ENCODE data around the gene BCL2. TPM values are rescaled to one million over a fixed set of nuclear protein-coding genes. Genes with fewer than 3 reads are reported as not detected.
A peak's percentile ranks its signal among the peaks of the same experiment; 100 is the strongest.

Gene BCL2
- total and polyA plus RNA-seq, 3 donors from 2014 or later: 6.3 to 20.8 (median 16.0) TPM

GRCh38 chr18:63267975-63268721 lies 51.4 kb downstream of the BCL2 start:
- no peaks in the 10 kb centered on the region for H3K27me3 ChIP-seq
- H3K36me3 ChIP-seq (ENCODE audit: low read depth, missing control alignments): no peaks in the 10 kb centered on the region
- H3K27ac ChIP-seq: no peak overlapping the region
- intact Hi-C loops (cut with DNase I; ENCODE audit: low total_unique reads): loop anchor here (10.0 kb wide), 1 partner anchor 47 kb away; the partner anchor contains the start of gene BCL2
- no peak for DNase-seq
- no peak overlapping the region for H3K4me3 ChIP-seq
- H3K9me3 ChIP-seq: no peaks in the 10 kb centered on the region
- TF ChIP-seq, protein P1, sequence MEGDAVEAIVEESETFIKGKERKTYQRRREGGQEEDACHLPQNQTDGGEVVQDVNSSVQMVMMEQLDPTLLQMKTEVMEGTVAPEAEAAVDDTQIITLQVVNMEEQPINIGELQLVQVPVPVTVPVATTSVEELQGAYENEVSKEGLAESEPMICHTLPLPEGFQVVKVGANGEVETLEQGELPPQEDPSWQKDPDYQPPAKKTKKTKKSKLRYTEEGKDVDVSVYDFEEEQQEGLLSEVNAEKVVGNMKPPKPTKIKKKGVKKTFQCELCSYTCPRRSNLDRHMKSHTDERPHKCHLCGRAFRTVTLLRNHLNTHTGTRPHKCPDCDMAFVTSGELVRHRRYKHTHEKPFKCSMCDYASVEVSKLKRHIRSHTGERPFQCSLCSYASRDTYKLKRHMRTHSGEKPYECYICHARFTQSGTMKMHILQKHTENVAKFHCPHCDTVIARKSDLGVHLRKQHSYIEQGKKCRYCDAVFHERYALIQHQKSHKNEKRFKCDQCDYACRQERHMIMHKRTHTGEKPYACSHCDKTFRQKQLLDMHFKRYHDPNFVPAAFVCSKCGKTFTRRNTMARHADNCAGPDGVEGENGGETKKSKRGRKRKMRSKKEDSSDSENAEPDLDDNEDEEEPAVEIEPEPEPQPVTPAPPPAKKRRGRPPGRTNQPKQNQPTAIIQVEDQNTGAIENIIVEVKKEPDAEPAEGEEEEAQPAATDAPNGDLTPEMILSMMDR (IDR thresholded peaks at IDR 0.05): no peak
- TF ChIP-seq POLR2A (IDR thresholded peaks at IDR 0.05): no peak
- peaks cover 12% of the 10 kb centered on the region for H3K4me1 ChIP-seq
- WGBS, 2 donors: 80 to 82% methylated on average over 8 of the region's 8 CpGs

- Histone ChIP-seq H3K27ac (no peak overlapping the region), H3K4me1 (peaks cover 15% of the 10 kb centered on the region), H3K27me3 (no peaks in the 10 kb centered on the region), H3K36me3 (ENCODE audit: low read depth, missing control alignments) (no peaks in the 10 kb centered on the region), H3K4me3 (no peak overlapping the region), H3K9me3 (no peaks in the 10 kb centered on the region)
- WGBS, 2 donors: 63 to 64% methylated on average over 8 of the region's 8 CpGs
- no peak for DNase-seq
- intact Hi-C loops (cut with DNase I; ENCODE audit: low total_unique reads): loop anchor here (10.0 kb wide), 1 partner anchor 48 kb away; the partner anchor contains the start of gene BCL2
- TF ChIP-seq, protein P1 (IDR thresholded peaks at IDR 0.05): no peak
- TF ChIP-seq POLR2A (IDR thresholded peaks at IDR 0.05): no peak
Observed at GRCh38 chr18:63266888-63267790, 52.4 kb downstream of the BCL2 start.

DNA sequence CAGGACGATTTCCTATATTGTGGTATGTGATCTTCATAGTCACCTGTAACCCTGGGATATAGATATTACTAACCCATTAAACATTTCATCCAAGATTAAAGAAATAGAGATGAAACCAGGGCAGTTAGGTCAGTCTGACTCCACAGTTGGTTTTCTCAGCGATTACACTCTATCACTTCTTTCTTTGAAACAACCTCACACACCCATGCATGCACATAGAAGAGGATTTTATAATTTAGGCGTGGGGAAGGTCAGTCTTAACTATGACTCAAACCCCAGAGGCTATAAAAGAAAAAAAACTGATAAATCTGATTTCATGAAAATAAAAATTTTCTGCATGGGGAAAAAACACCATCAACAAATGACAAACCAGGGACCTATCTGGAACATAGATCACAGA lies 54.2 kb downstream of the BCL2 start:
- H3K36me3 ChIP-seq (ENCODE audit: low read depth, missing control alignments): no peaks in the 10 kb centered on the region
- H3K4me1 ChIP-seq: peaks cover 26% of the 10 kb centered on the region
- 73 to 75% methylated on average over 3 of the region's 3 CpGs for WGBS, 2 donors
- no peaks in the 10 kb centered on the region for H3K9me3 ChIP-seq
- no peak for DNase-seq
- no peak for TF ChIP-seq POLR2A (IDR thresholded peaks at IDR 0.05)
- TF ChIP-seq, protein P1 (IDR thresholded peaks at IDR 0.05): no peak
- no peak overlapping the region for H3K27ac ChIP-seq
- H3K27me3 ChIP-seq: no peaks in the 10 kb centered on the region
- intact Hi-C loops (cut with DNase I; ENCODE audit: low total_unique reads): loop anchor here (10.0 kb wide), 1 partner anchor 49 kb away; the partner anchor contains the start of gene BCL2
- no peak overlapping the region for H3K4me3 ChIP-seq

- no peak for DNase-seq
Observed at GRCh38 chr18:63264871-63265270, 54.7 kb downstream of the BCL2 start.

More at GRCh38 chr18:63264871-63265270, 54.7 kb downstream of the BCL2 start:
- no peak overlapping the region for H3K4me3 ChIP-seq
- H3K27me3 ChIP-seq: no peaks in the 10 kb centered on the region
- H3K4me1 ChIP-seq: peaks cover 30% of the 10 kb centered on the region
- H3K9me3 ChIP-seq: no peaks in the 10 kb centered on the region
- no peaks in the 10 kb centered on the region for H3K36me3 ChIP-seq (ENCODE audit: low read depth, missing control alignments)
- WGBS, 2 donors: 82 to 91% methylated on average over 9 of the region's 9 CpGs
- peak overlapping the region in 1 of 2 donors; percentile 23 for H3K27ac ChIP-seq
- TF ChIP-seq POLR2A (IDR thresholded peaks at IDR 0.05): no peak
- TF ChIP-seq, protein P1 (IDR thresholded peaks at IDR 0.05): no peak
- intact Hi-C loops (cut with DNase I; ENCODE audit: low total_unique reads): loop anchor here (10.0 kb wide), 1 partner anchor 50 kb away; the partner anchor contains the start of gene BCL2
